Measurements from ENCODE around the gene CDKN2B-AS1.

Gene CDKN2B-AS1

GRCh38 chr9:22097707-22098106 is 103.1 kb downstream of the CDKN2B-AS1 start:
- DNase-seq = no peak

- no peak for DNase-seq
Observed at GRCh38 chr9:22098643-22099332, 104.2 kb downstream of the CDKN2B-AS1 start.

GRCh38 chr9:22100626-22101025 is 106.0 kb downstream of the CDKN2B-AS1 start:
- DNase-seq = no peak

- DNase-seq = no peak
Observed at GRCh38 chr9:22102146-22103053, 107.8 kb downstream of the CDKN2B-AS1 start.

GRCh38 chr9:22103685-22104575 is 109.3 kb downstream of the CDKN2B-AS1 start:
- no peak for DNase-seq

- no peak for DNase-seq
Observed at GRCh38 chr9:22105005-22105722, 110.6 kb downstream of the CDKN2B-AS1 start.

GRCh38 chr9:22107202-22108045 is 112.8 kb downstream of the CDKN2B-AS1 start:
- DNase-seq = no peak

GRCh38 chr9:22108581-22109370 is 114.2 kb downstream of the CDKN2B-AS1 start:
- no peak for DNase-seq

- no peak for DNase-seq
Observed at GRCh38 chr9:22111176-22111953, 116.8 kb downstream of the CDKN2B-AS1 start.

- no peak for DNase-seq
Observed at GRCh38 chr9:22111954-22112247, 117.3 kb downstream of the CDKN2B-AS1 start.

GRCh38 chr9:22112870-22113821 is 118.6 kb downstream of the CDKN2B-AS1 start:
- no peak for DNase-seq

GRCh38 chr9:22114956-22115355 is 120.4 kb downstream of the CDKN2B-AS1 start:
- no peak for DNase-seq

- no peak for DNase-seq
Observed at GRCh38 chr9:22116758-22117157, 122.2 kb downstream of the CDKN2B-AS1 start.

- no peak for DNase-seq
Observed at GRCh38 chr9:22117511-22118384, 123.2 kb downstream of the CDKN2B-AS1 start.

GRCh38 chr9:22118810-22119521 is 124.4 kb downstream of the CDKN2B-AS1 start:
- DNase-seq = no peak

GRCh38 chr9:22119522-22120158 is 125.0 kb downstream of the CDKN2B-AS1 start:
- peak; percentile 27 for DNase-seq
